ENCODE measurements around the gene PPP2R3C. TPM values are rescaled to one million over a fixed set of nuclear protein-coding genes. Genes with fewer than 3 reads are reported as not detected.
A peak's percentile ranks its signal among the peaks of the same experiment; 100 is the strongest.

Gene PPP2R3C
- total and polyA plus RNA-seq, 9 donors, result 16.8 to 39.7 (median 26.8) TPM

GRCh38 chr14:35123388-35123703 lies 1.6 kb upstream of the PPP2R3C start:
- DNase-seq, result no peak
- Histone ChIP-seq H3K9me3 (no peaks in the 10 kb centered on the region), H3K36me3 (no peaks in the 10 kb centered on the region), H3K27me3 (no peaks in the 10 kb centered on the region), H3K27ac (no peak overlapping the region), H3K4me1 (ENCODE audit: insufficient read depth) (no peaks in the 10 kb centered on the region), H3K4me3 (peak overlapping the region; percentile 76)
- intact Hi-C loops (cut with DNase I), result no loop called here
- TF ChIP-seq CTCF (IDR thresholded peaks at IDR 0.05), result no peak
- no peak for TF ChIP-seq POLR2A (IDR thresholded peaks at IDR 0.05)
- WGBS, 3 donors, result 52 to 54% (median 53%) methylated on average over 3 of the region's 3 CpGs

- no peak for DNase-seq
- Histone ChIP-seq H3K36me3 (no peaks in the 10 kb centered on the region), H3K4me3 (peak overlapping the region; percentile 76), H3K4me1 (ENCODE audit: insufficient read depth) (no peaks in the 10 kb centered on the region), H3K27ac (peak overlapping the region; percentile 69 to 88), H3K27me3 (no peaks in the 10 kb centered on the region), H3K9me3 (no peaks in the 10 kb centered on the region)
- TF ChIP-seq CTCF (IDR thresholded peaks at IDR 0.05) (no peak), POLR2A (IDR thresholded peaks at IDR 0.05) (no peak), EP300 (IDR thresholded peaks at IDR 0.05) (no peak)
- intact Hi-C loops (cut with DNase I), result no loop called here
- 4 to 8% (median 5%) methylated on average over 23 of the region's 23 CpGs for WGBS, 3 donors
Measured at GRCh38 chr14:35122696-35123387, 1.1 kb upstream of the PPP2R3C start.

GRCh38 chr14:35121026-35121886 lies 534 bp downstream of the PPP2R3C start:
- Histone ChIP-seq H3K27ac (peak overlapping the region; percentile 69 to 88), H3K9me3 (no peaks in the 10 kb centered on the region), H3K27me3 (no peaks in the 10 kb centered on the region), H3K36me3 (no peaks in the 10 kb centered on the region), H3K4me1 (ENCODE audit: insufficient read depth) (no peaks in the 10 kb centered on the region), H3K4me3 (peak overlapping the region; percentile 76)
- peak in 2 of 5 donors; percentile 36 to 48 for DNase-seq
- intact Hi-C loops (cut with DNase I), result no loop called here
- TF ChIP-seq CTCF (IDR thresholded peaks at IDR 0.05) (no peak), EP300 (IDR thresholded peaks at IDR 0.05) (no peak), POLR2A (IDR thresholded peaks at IDR 0.05) (no peak)
- 6 to 16% (median 14%) methylated on average over 34 of the region's 34 CpGs for WGBS, 3 donors

- Histone ChIP-seq H3K9me3 (no peaks in the 10 kb centered on the region), H3K27me3 (no peaks in the 10 kb centered on the region), H3K36me3 (no peaks in the 10 kb centered on the region), H3K27ac (no peak overlapping the region), H3K4me3 (no peak overlapping the region), H3K4me1 (ENCODE audit: insufficient read depth) (no peaks in the 10 kb centered on the region)
- no peak for TF ChIP-seq POLR2A (IDR thresholded peaks at IDR 0.05)
- no peak for TF ChIP-seq CTCF (IDR thresholded peaks at IDR 0.05)
- TF ChIP-seq EP300 (IDR thresholded peaks at IDR 0.05), result no peak
- intact Hi-C loops (cut with DNase I), result no loop called here
- no peak for DNase-seq
- 84 to 96% (median 90%) methylated on average over 2 of the region's 2 CpGs for WGBS, 3 donors
Measured at GRCh38 chr14:35117112-35117511, 4.7 kb downstream of the PPP2R3C start.
